T-helper 17 cell (primary cell): Measurements from ENCODE around the gene CYB5R3. TPM values are rescaled to one million over a fixed set of nuclear protein-coding genes. Genes with fewer than 3 reads are reported as not detected.

ENCODE experiments used
- ATAC-seq: fragments of 150-1000 bp; cut with Tn5 transposase; 2 replicates; pipeline ENCODE4 v1.10.0; 2021; ENCODE audit warnings: mild to moderate bottlenecking, moderate library complexity
- DNase-seq, 3 donors: peaks; one replicate each; pipeline versions ENCODE4 v3.0.0 to v3.0.0-alpha.2; 2020 to 2021
- H3K9me3 ChIP-seq: one replicate; pipeline ENCODE4 v1.7.0; 2013; ENCODE audit warnings: low read length, mild to moderate bottlenecking; ENCODE audit not compliant: control insufficient read depth, poor library complexity, severe bottlenecking
- H3K27ac Mint-ChIP-seq: one replicate; pipeline ENCODE4 v1.8.0; 2022; ENCODE audit warnings: mild to moderate bottlenecking, moderate library complexity, mixed read lengths
- H3K27me3 Mint-ChIP-seq: one replicate; pipeline ENCODE4 v1.8.0; 2022; ENCODE audit warnings: mixed read lengths
- H3K36me3 Mint-ChIP-seq: one replicate; pipeline ENCODE4 v1.8.0; 2022; ENCODE audit warnings: low read depth, mixed read lengths
- H3K4me1 Mint-ChIP-seq: one replicate; pipeline ENCODE4 v1.8.0; 2022; ENCODE audit warnings: mild to moderate bottlenecking, mixed read lengths
- H3K4me3 Mint-ChIP-seq: one replicate; pipeline ENCODE4 v1.8.0; 2022; ENCODE audit warnings: mild to moderate bottlenecking, moderate library complexity, mixed read lengths
- total RNA-seq, 4 donors: library from RNA in 2 of 4; stranded (reverse) in 2 of 4; gene quantifications; one replicate each; pipeline ENCODE4 v1.2.3 and lab custom pipeline; 2022 to 2026

CYB5R3 gene
- total RNA-seq, 2 donors from 2014 or later: 44.8 to 80.7 TPM

DNA sequence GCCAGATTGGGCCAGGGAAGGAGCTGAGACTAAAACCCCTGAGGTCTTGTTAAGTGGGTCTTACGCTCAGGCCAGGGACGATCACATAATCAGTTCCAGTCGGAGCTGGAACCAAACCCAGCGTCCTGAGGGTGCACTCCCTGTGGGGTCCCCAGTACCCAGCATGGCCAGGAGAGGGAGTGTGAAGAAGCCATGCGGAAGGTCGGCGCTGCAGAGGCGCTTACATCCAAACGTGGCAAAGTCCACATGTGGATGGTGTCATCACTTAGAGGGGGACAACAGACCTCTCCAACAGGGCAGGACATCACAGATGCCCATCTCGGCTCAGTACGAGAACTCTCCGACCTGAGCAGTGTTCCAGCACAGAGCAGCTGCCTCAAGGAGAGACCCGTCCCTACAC, 17.1 kb downstream of the CYB5R3 start:
- ATAC-seq (no peak), DNase-seq (no peak)
- no peaks in the 10 kb centered on the region for H3K9me3 ChIP-seq
- Mint-ChIP-seq H3K27ac (no peak overlapping the region), H3K36me3 (peaks cover 5% of the 10 kb centered on the region), H3K4me3 (no peak overlapping the region), H3K27me3 (no peaks in the 10 kb centered on the region), H3K4me1 (no peaks in the 10 kb centered on the region)

DNA sequence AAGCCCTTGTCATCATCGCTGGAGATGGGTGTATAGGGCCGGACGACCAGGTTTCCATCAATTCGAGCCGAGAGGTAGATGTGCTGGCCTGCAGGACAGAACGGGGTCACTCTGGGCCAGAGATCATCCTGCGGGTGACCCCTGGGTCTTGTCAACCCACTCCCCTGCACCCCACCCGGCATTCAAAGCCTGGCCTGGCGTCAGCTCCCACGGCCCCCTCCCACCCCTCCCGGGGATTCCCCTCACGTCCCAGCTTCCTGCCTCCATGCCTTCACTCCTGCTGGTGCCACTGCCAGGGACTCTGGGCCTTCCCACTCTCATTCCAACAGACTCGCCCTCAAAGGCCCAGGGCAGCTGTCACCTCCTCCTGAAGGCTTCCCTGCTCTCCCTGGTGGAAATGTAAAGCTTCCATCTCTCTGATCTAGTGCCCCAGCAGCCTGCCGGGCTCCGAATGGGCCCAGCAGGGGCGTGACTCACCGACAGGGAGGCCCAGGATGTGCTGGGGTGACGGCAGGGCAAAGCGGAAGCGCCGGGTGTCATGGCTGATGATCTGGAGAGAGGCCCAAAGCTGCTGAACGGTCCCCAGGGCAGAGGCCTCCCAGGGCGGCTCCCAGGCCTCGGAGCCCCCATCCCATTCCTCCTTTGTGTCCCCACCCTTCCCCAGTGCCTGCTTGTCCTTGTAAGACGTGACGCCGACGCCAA, 18.1 kb downstream of the CYB5R3 start:
- Mint-ChIP-seq H3K4me1 (no peaks in the 10 kb centered on the region), H3K27ac (no peak overlapping the region)

DNA sequence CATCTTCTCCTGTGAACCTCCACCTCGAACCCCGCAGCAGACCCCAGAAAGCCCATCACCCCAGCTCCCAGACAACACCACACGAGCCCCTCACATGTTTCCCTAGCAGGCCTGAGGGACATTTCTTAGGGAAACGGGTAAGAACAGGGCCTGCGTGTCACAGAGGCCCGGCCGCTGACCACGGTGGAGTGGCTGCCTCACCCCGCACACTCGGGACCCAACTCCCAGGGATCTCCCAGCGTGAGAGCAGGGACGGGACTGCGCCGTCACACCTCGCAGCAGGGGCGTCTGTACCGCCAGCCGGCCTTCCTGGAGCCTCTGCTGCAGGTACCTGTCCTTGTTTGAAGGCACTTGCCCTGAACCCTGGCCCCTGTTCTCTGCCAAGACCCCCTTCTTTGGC, 19.0 kb downstream of the CYB5R3 start:
- H3K9me3 ChIP-seq: no peaks in the 10 kb centered on the region
- H3K36me3 Mint-ChIP-seq: peaks cover 5% of the 10 kb centered on the region
- ATAC-seq (no peak), DNase-seq (no peak)
- no peaks in the 10 kb centered on the region for H3K4me1 Mint-ChIP-seq
- no peak overlapping the region for H3K4me3 Mint-ChIP-seq
- no peaks in the 10 kb centered on the region for H3K27me3 Mint-ChIP-seq
- no peak overlapping the region for H3K27ac Mint-ChIP-seq

More for the DNA sequence above, 18.1 kb downstream of the CYB5R3 start:
- H3K36me3 Mint-ChIP-seq: peaks cover 5% of the 10 kb centered on the region
- H3K9me3 ChIP-seq: no peaks in the 10 kb centered on the region
- ATAC-seq: no peak
- no peaks in the 10 kb centered on the region for H3K27me3 Mint-ChIP-seq
- no peak overlapping the region for H3K4me3 Mint-ChIP-seq
- DNase-seq: no peak

DNA sequence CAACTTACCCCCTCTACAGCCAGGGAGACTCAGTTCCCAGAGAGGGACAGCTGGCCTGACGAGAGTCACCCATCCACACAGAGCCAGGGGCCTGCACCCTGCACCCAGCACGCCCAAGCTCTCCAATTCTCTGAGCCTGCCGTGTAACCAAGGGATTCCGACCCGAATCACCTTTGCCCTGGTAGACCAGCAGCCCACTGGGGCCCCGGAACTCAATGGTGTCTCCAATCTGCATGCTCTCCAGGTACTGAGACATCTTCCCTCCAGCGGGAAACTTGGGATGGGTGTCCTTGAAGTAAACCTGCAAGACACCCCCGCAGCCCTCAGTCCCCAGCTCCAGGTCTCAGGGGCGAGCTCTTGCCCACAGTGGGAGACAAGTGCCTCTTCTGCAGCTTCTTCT, 21.2 kb downstream of the CYB5R3 start:
- Mint-ChIP-seq H3K27me3 (no peaks in the 10 kb centered on the region), H3K36me3 (peaks cover 5% of the 10 kb centered on the region), H3K4me3 (no peak overlapping the region), H3K4me1 (no peaks in the 10 kb centered on the region), H3K27ac (no peak overlapping the region)
- ATAC-seq (no peak), DNase-seq (no peak)
- H3K9me3 ChIP-seq: no peaks in the 10 kb centered on the region

DNA sequence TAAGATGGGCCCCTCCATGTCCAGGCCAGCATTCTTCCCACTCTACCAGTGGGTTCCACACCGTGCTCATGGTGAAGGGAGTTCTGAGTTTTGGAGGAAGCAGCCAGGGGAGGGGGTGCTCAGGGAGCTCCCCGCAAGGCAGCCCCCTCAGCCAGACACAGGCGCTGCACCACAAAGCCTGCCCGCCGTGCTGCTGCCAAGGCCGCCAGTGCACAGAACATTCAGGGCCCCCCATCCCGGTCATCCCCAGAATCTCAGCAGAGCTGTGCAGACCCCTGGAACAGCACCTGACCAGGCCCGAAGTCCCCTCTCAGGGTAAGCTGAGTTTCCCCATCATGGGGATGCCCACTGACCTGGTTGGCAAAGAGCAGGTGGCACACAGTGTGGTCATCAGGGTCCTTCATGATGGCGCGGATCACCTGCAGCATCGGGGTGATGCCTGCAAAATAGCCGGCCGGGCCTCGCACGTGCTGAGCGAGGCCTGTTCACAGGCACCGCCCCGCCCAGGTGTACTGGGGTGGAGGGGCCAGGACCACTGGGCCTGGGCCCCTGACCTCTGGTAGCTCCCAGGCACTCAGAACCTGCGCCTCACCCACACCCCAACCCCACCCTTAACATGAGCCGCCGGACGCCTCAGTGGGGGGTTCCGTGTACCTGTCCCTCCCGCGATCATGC, 22.1 kb downstream of the CYB5R3 start:
- no peaks in the 10 kb centered on the region for H3K9me3 ChIP-seq
- Mint-ChIP-seq H3K36me3 (peaks cover 5% of the 10 kb centered on the region), H3K27me3 (no peaks in the 10 kb centered on the region), H3K27ac (no peak overlapping the region), H3K4me1 (no peaks in the 10 kb centered on the region), H3K4me3 (no peak overlapping the region)
- DNase-seq: no peak
- no peak for ATAC-seq

DNA sequence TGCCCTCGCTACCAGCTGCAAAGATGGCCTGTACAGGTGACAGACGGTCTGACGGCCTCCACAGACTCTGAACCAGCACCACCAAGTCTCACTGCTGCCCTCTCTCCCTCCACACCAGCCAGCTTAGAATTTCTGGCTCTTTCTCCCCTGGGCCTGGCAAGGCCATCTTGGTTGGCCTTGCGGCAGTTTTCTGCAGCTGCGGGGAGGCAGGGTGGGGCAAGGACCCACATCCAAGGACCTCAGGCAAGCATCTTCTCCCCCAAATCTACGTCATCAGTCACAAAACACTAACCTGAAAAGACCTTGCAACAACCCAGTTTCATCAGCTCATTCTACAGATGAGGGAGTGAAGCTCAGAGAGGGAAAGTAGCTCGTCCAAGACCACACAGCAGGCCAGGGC, 22.8 kb downstream of the CYB5R3 start:
- no peak for DNase-seq
- H3K4me3 Mint-ChIP-seq: no peak overlapping the region
- peaks cover 3% of the 10 kb centered on the region for H3K4me1 Mint-ChIP-seq
- ATAC-seq: no peak
- H3K27ac Mint-ChIP-seq: no peak overlapping the region
- H3K9me3 ChIP-seq: no peaks in the 10 kb centered on the region
- H3K27me3 Mint-ChIP-seq: no peaks in the 10 kb centered on the region
- H3K36me3 Mint-ChIP-seq: peaks cover 5% of the 10 kb centered on the region

DNA sequence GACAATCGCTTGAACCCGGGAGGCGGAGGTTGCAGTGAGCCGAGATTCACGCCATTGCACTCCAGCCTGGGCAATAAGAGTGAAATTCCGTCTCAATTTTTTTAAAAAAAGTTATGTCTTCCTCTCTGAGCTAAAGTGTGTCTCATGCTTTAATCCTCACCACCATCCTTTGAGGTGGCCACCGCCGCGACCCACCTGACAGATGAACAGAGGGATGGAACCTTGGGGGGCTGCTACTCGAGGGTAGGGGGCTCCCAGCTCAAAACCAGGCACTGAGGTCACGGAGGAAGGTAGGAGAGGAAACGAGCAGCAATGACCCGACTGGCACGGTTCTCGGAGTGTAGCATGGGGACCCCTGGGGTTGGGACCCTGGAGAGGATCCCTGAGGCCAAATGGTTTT, 23.8 kb downstream of the CYB5R3 start:
- Mint-ChIP-seq H3K27me3 (no peaks in the 10 kb centered on the region), H3K27ac (no peak overlapping the region), H3K4me1 (peaks cover 4% of the 10 kb centered on the region), H3K36me3 (peaks cover 5% of the 10 kb centered on the region), H3K4me3 (no peak overlapping the region)
- ATAC-seq (no peak), DNase-seq (no peak)
- H3K9me3 ChIP-seq: no peaks in the 10 kb centered on the region

DNA sequence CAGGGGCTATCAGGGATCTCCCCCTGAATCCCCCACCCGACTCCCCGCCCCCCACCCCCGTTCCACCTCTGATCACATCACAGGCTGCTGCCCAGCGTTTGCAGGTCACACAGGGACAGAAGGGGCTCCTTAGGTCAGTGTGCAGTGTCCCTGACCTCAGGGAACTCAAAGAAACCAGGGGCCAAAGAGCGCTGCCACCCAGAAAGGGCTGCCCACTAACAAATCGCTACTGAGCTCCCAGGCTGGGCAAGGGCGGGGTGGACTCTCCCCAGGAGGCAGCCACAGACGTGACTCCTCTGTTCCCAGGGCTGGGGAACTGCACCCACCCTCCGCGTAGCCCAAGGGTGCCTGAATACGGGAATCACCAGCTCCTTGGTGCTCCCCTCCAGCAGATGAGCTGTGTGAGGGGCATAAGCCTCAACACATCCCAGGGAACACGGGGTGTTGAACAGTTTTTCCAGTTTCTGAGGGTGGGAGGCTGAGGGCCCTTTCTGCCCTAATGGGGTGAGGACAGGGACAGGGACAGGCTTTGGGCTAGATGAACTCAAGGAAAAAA, 24.6 kb downstream of the CYB5R3 start:
- ATAC-seq: no peak
- no peaks in the 10 kb centered on the region for H3K9me3 ChIP-seq
- no peaks in the 10 kb centered on the region for H3K27me3 Mint-ChIP-seq
- peaks cover 5% of the 10 kb centered on the region for H3K36me3 Mint-ChIP-seq
- no peak overlapping the region for H3K4me3 Mint-ChIP-seq
- no peak overlapping the region for H3K27ac Mint-ChIP-seq
- H3K4me1 Mint-ChIP-seq: peaks cover 4% of the 10 kb centered on the region
- no peak for DNase-seq

DNA sequence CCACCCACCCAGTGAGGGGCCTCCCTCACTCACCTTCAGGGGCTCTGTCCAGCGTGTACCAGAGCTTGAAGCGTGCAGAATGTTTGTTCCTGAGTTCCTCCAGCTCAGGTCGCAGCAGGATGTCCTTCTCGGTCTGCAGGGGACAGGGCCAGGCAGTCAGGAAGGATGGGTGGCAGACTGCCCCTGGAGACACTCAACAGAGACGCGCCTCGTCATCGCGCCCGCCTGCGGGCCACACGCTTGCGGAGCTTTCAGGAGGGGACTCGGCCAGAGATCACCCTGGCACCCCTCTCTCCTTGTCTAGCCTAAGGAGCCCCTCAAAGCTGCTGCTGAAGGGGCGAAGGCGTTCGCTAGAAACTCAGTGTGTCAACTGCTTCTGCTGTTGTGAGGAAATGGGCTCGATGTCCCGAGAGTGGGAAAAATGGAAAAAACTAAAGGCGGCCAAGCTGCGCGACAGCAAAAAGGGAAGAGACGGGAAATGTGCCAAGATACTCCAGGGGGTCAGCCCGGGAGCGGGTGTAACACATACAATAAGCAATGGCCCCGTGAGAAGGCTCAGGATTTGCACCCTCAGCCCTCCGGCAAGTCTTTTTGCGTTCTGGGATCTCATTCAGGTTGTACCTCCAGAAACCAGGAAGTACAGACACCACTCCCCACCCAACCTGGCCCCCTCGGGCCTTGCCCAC, 25.3 kb downstream of the CYB5R3 start:
- DNase-seq: no peak
- Mint-ChIP-seq H3K27me3 (no peaks in the 10 kb centered on the region), H3K4me1 (peaks cover 4% of the 10 kb centered on the region), H3K27ac (no peak overlapping the region), H3K36me3 (peaks cover 5% of the 10 kb centered on the region), H3K4me3 (no peak overlapping the region)
- no peaks in the 10 kb centered on the region for H3K9me3 ChIP-seq
- ATAC-seq: no peak

DNA sequence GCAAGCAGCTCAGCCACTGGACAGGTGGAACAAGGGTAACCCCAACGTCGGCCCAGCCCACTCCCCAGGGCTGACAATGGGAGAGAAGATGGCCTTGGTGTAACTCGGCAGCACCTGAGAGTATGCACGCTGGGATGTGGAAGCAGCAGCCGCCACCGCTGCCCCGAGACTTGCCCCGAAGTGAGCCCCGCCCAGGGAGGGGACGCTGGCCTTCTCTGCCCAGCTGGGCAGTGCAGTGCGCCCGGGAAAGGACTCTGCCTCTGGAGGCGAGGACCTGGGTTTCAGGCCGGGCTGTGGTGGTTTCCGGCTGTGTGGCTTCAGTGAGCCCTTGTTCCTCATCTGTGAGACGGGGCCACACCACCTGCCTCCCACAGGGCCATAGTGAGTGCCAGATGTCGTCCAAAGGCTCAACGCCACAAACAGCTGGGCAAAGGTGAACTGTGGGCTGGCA, 25.9 kb downstream of the CYB5R3 start:
- H3K4me3 Mint-ChIP-seq: no peak overlapping the region
- no peaks in the 10 kb centered on the region for H3K27me3 Mint-ChIP-seq
- ATAC-seq: no peak
- no peaks in the 10 kb centered on the region for H3K9me3 ChIP-seq
- peak overlapping the region; percentile 62 for H3K27ac Mint-ChIP-seq
- DNase-seq: no peak
- peaks cover 4% of the 10 kb centered on the region for H3K4me1 Mint-ChIP-seq
- H3K36me3 Mint-ChIP-seq: peaks cover 3% of the 10 kb centered on the region

DNA sequence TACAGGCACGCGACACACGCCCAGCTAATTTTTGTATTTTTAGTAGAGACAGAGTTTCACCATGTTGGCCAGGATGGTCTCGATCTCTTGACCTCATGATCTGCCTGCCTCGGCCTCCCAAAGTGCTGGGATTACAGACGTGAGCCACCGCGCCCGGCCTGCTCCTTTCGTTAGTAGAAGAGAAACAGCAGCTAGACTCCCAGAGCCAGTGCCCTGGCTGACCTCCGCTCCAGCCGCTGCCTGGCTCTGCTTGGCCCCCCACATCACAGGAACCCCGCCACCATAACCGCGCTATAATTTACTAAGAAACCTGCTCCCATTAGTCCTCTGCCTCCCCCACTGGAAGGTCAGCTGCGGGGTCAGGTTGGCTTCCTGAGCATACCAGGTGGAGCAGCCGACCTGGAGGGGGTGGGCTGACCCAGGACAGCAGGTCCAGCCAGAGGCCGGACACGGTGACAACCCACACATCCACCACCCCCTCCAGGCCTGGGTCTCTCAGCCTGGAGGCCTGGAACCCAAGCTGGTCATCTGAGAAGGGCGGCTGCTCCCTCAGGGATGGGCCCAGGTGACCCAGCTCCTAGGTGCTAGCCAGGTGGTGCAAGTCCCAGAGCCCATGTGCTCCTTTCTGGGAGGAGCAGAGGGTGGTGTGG, 27.0 kb downstream of the CYB5R3 start:
- peak overlapping the region; percentile 28 for H3K4me3 Mint-ChIP-seq
- ATAC-seq: no peak
- H3K27ac Mint-ChIP-seq: peak overlapping the region; percentile 62
- no peaks in the 10 kb centered on the region for H3K9me3 ChIP-seq
- no peaks in the 10 kb centered on the region for H3K36me3 Mint-ChIP-seq
- H3K27me3 Mint-ChIP-seq: no peaks in the 10 kb centered on the region
- DNase-seq: no peak
- H3K4me1 Mint-ChIP-seq: peaks cover 8% of the 10 kb centered on the region

DNA sequence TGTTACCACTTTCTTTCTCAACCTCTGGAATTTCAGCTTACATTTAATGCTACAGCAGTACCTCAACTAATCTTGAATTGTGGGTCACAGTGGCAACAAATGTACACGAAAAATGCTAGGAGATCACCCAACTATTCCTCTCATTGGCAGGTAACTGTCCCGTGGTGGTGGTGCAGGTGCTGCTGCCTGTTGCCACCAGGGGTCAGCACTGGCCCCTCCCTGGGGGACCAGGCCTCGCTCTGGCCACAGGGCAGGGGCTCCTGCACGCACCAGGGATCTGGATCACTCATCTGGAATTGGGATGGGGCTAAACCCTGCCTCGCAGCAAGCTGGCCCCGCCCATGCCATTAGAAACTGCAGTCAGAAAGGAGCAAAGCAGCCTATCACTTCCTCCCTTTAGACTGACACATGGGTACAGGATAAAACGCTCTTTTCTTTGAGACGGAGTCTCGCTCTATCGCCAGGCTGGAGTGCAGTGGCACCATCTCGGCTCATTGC, 27.6 kb downstream of the CYB5R3 start:
- H3K27ac Mint-ChIP-seq: peak overlapping the region; percentile 62

DNA sequence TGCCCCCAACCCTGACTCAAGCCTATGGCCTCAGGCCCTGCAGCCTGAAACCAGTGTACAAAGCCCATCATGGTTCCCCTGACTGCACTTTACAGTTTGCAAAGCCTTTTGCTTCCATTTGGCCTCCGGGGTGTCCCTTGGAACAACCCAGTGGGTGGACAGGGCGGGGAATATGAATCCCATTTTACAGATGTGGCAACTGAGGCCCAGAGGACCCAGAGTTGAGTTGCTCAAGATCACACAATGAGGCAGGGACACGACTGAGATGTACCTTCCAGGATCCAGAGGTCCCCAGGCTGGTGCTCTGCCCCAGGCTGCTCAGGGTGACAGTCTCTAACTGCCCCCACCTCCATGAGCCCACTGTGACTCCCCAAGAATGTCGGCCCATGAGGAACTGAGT, 29.1 kb downstream of the CYB5R3 start:
- DNase-seq (no peak), ATAC-seq (no peak)
- Mint-ChIP-seq H3K4me3 (no peak overlapping the region), H3K36me3 (no peaks in the 10 kb centered on the region), H3K27ac (no peak overlapping the region), H3K4me1 (peaks cover 14% of the 10 kb centered on the region), H3K27me3 (no peaks in the 10 kb centered on the region)
- no peaks in the 10 kb centered on the region for H3K9me3 ChIP-seq

More for the DNA sequence above, 27.6 kb downstream of the CYB5R3 start:
- no peaks in the 10 kb centered on the region for H3K36me3 Mint-ChIP-seq
- peaks cover 8% of the 10 kb centered on the region for H3K4me1 Mint-ChIP-seq
- no peaks in the 10 kb centered on the region for H3K27me3 Mint-ChIP-seq
- no peaks in the 10 kb centered on the region for H3K9me3 ChIP-seq
- H3K4me3 Mint-ChIP-seq: peak overlapping the region; percentile 12
- peak; percentile 25 to 50 (median 35) for DNase-seq
- ATAC-seq: peak; percentile 83
